HG02840 (cell line): ENCODE data around the gene C13orf46.
"Not testable (repeated sequence)": the region's sequence is repeated elsewhere in the genome, so short reads cannot be mapped to it uniquely, and the experiment has no call there.

Source experiments
- ATAC-seq: cut with Tn5 transposase; IDR thresholded peaks from one replicate; pipeline ENCODE4 v1.9.1; 2021; ENCODE audit warnings: mild to moderate bottlenecking, moderate library complexity, moderate number of reproducible peaks; ENCODE audit not compliant: unreplicated experiment, low FRiP score

Gene C13orf46

DNA sequence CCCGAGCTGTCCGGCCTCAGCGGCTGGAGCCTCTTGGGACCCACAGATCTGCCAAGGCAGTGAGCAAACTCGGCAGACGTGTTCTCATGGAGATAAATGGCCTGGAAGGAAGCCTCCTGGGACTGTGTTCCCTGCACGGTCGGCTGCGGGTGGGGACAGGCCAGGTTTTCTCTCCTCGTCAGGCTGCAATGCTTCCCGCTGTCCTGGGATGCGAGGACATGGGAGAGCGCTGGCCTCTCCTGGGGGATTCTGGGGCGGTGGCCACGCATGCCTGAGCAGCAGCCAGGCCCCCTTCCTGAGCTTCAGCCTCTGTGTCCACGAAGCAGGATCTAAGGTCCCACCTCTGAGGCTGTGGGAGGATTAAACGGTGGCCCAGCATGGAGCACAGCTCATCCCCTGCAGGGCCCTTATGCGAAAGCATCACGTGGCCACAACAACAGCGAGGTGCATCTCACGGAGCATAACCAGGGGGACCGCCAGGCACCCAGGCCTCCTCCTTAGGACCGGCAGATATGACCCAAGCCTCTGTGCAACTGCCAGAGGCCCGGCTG, 21.2 kb upstream of the C13orf46 start:
- ATAC-seq, result no peak

DNA sequence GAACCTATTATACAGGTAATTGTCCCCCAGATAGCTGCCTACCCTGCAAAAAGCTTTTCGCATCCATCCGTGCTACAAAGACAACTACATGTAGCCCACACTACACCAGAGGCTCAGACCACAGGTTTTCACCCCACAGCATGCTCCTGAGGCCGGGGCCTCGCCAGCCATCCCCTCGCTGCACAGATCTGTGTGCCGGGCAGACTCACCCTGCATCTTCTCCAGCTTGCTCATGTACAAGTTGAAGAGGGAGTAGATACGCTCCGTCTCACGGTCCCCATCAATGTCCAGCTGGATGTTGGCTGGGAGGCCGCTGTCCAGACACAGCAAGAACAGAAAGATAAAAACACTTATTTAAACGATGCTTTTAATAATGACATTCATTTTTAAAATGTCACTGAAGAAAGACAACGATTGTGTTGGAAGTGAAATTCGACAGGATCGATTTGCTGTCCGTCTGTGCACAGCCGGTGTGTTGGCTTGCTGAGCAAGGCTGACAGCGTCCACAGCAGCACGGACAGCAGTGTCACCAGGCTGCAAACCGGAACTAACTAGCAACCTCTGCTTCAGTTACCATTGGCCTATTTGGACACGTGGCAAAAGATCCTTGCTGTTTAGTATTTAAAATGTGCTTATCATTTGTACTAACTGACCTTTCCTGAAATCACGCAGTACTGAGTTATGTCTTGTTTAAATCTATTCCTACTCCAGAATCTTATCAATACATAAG, 18.6 kb upstream of the C13orf46 start:
- ATAC-seq, result no peak

DNA sequence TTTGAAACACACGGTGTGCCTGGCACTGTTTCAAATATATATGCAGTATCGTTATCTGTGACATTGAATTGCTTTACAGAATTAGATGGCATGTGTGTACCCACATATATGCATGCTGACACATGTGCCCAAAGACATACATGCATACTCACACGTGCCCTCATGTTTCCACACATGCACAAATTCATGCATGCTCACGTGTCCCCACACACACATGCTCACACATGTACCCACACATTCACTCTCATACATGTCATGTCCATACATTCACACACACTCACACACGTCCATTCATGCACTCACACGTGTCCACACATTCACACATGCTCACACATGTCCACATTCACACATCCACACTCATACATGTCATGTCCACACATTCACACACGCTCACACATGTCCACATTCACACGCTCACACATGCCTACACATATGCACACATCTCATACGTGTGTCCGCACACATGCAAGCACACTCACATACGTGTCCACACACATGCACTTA, 17.9 kb upstream of the C13orf46 start:
- ATAC-seq, result no peak

DNA sequence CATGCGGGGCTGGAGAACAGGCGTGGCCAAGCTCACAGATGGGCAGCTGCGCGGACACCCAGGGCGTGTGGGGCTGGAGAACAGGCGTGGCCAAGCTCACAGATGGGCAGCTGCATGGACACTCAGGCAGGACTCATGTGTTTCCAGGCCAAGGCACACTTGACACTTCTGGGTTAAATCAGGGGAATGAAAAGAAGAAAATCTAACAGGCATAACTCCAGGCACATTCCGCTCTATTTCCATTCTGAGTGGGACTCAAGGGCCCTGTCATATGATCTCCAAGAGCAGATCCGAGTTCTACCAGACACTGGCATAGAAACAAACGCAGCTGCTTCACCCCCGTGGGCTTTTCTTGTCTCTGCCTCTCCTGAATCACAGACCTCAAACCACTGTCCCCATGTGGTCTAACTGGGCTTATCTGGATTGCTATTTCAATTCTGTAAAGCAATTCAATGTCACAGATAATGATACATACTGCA, 17.4 kb upstream of the C13orf46 start:
- no peak for ATAC-seq

DNA sequence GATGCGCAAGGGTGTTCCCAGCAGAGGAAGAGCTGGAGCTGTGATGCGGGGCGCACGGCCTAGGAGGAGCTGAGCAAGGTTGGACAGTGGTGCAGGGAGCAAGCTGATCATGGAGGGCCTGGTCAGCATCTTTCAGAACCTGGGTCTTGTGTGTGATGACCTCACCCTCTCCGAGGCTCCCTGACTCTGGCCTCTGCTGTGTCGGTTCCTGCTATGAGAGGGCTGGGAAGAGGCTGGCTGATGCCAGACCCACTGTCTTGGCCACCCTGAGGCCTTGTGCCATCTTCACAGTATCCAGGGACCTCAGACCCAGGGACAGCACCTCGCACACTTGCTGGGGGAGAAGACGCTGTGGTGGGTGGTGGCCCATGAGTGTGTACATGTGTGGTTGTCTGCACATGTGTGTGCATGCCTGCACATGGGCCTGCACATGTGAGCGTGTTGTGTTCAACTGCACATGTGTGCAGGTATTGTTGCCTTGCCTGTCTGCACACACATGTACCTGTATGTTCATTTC, 16.5 kb upstream of the C13orf46 start:
- ATAC-seq, result no peak

DNA sequence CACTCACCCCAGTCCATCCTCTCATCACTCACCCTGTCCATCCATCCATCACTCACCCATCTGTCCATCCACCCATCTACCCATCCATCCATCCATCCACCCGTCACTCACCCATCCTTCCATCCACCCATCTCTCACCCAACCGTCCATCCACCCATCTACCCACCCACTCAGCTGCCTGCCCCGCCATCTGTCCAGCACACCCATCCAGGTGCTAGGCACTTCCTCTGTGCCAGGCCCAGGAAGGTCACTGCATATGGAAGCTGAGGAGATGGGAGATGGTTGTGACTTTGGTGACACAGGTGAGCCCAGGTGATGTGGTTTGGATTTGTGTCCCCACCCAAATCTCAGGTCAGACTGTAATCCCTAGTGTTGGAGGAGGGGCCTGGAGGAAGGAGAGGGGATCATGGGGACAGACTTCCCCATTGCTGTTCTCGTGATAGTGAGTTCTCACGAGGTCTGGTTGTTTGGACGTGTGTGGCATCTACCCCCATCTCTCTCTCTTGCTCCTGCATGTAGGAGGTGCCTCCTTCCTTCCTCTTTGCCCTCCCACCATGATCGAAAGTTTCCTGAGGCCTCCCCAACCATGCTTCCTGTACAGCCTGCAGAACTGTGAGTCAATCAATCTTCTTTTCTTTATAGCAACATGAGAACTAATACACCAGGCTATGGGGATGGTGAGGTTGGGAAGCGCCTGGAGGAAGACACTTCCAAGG, 15.9 kb upstream of the C13orf46 start:
- no peak for ATAC-seq

DNA sequence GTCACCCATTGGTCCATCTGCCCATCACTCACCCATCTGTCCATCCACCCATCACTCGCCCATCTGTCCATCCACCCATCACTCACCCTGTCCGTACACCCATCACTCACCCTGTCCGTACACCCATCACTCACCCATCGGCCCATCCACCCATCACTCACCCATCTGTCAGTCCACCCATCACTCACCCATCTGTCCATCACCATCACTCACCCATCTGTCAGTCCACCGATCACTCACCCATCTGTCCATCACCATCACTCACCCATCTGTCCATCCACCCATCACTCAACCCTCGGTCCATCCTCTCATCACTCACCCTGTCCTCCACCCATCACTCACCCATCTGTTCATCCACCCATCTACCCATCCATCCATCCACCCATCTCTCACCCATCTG, 15.0 kb upstream of the C13orf46 start:
- ATAC-seq, result not testable (repeated sequence)

DNA sequence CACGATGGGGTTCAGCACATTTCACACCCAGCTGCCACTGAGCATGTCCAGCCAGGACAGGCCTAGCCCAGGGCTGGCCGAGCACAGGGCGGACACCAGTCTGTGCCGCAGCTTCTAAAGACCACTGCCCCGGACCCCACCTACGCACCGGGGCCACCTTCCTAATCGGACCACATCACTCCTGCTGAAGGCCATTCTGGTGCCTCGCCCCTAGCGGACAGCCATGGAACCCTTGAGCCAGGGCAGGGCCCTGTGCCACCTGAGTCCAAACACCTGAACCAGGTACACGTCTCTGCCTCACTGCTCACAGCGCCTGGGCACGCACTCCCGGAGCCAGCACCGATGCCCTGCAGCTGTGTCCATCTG, 8.4 kb upstream of the C13orf46 start:
- no peak for ATAC-seq

DNA sequence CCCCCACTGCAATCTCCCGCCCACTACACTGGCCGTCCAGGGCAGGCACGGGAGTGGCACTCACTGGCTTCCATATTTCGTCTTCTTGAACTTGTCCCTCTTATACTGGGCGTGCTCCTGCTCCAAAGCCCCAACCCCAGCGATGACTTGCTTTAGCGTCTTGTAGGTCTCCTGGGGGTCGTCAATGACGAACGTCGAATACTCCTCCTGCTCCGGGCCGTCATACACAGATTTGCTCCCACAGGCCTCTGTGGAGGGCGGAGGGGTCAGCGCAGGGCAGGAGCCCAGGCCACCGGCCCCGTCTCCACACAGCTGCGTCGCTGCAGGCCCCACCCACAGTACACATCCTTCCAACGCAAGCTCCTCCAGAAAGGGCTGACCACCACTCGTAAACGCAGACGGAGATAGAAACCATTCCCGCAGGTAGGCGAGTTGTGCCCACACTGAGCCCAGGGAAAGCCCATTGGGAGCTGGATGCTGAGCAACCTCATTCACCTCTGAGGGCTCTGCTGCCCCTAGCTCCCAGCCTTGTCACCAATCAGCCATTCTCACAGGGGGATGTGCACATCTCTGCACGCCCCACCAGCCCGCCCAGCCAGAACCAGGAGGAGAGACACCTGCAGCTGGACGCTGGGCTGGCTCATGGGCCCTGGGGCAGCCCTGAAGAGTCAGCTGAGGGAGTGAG, 7.9 kb upstream of the C13orf46 start:
- ATAC-seq, result no peak

DNA sequence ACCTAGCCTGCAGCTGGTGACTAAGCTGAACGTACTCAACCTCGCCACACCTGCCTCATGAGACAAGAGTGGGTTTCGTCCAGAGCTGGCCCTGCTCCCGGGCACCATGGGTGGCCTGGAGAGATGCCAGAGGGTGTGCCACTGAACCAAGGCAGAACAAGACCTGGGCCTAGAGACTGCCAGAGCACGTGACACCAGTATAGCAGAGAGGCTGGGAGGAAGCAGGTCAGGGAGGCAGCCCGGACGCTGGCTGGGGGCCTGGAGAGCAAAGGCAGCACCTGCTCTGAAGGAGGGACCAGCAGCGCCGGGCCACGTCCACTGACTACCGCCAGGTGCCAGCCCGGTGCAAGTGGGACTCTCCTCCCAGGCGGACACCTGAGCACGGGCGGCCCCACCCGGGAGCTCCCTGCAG, 7.3 kb upstream of the C13orf46 start:
- ATAC-seq, result no peak

DNA sequence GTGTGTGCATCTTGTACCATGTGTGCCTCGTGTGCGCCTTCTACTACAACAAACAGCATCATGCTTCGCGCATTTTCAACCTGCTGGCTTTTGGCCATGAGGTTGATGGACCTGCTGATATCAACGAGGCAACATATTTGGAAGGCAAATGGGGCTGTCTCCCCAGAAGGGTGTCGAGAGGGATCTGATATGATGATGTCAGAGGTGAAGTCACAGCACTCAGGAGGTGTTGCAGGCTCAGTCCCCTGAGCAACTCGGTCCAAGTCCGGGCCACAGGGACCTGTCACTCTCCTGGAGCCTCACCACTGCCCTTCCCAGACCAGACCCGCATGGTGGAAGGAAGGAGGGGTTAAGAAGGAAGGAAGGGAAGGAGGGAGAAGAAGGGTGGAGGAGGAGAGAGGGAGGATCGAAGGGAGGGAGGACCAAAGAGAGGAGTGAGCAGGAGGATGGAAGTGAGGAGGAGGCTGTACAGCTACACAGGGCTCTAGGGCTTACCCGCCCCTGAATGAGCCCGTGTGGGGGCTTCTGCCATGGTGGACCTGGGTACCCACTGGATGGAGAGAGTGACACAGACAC, 6.7 kb upstream of the C13orf46 start:
- ATAC-seq, result no peak

DNA sequence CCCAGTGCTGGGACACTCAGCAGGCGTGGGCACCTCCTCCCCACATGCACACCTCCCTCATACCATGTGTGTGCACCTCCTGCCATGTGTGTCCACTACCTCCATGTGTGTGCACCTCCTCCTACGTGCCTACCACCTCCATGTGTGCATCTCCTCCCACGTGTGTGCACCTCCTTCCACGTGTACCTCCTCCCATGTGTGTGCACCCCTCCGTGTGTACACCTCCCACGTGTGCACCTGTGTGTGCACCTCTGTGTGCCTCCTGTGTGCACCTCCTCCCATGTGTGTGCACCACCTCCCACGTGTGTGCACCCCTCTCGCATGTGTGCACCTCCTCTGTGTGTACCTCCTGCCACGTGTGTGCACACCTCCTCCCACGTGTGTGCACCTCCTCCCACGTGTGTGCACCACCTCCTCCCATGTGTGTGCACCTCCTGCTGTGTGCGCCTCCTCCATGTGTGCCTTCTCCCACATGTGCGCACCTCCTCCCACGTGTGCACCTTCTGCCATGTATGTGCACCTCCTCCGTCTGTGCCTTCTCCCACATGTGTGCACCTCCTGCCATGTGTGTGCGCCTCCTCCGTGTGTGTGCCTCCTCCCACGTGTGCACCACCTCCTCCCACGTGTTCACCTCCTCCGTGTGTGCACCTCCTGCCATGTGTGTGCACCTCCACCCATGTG, 6.1 kb upstream of the C13orf46 start:
- no peak for ATAC-seq

DNA sequence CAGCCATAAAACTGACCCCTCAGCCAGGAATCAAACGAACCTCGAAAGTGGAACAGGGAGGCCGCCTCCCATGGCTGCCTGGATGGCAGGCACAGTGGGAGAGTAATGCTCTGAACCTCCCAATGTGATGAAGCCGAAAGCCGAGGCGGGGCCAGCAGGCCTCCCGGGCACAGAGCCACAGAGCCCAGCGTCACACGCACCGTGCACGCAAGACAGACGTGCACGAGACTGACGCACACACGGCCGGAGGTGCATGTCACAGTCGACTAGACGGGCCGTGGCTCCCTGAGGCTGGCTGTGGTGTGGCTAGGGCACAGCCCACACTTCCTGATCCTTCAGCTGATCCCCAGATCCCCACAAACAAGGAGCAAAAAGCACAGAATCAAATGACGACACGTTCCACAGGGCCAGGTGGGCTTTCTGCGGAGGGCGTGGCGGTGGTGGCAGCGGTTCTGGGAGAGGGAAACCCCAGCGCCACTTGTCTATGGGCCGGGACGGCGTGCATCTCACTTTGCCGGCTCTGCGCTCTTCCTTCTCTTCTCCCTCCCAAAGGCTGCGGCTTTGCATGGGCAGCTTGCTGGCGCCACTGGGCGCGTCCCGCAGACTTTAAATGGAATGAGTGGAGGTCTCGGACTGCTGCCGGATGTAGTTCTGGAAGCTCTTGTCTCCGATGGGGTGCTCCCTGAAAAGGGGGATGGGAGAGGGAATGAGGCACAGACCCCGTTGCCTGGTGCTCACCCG, 5.0 kb upstream of the C13orf46 start:
- ATAC-seq, result no peak

DNA sequence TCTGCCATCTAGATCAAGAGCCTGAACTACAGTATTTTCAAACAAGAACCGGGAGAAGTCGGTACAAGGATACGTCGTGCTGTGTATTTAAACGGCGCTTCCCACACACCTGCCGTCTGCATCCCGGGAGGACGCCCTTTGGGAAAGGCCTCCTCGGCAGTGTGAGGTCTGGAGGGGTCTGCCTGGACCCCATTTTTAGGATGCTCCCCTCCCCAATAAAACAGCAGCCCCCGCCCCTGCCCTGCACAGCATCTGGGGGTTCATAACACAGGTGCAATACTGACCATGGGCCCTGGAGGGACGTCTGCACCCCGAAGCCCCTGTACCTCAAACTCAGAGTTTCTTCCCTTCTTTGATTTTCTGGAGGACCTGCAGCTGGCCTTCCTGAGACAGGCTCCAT, 4.1 kb upstream of the C13orf46 start:
- ATAC-seq, result no peak

DNA sequence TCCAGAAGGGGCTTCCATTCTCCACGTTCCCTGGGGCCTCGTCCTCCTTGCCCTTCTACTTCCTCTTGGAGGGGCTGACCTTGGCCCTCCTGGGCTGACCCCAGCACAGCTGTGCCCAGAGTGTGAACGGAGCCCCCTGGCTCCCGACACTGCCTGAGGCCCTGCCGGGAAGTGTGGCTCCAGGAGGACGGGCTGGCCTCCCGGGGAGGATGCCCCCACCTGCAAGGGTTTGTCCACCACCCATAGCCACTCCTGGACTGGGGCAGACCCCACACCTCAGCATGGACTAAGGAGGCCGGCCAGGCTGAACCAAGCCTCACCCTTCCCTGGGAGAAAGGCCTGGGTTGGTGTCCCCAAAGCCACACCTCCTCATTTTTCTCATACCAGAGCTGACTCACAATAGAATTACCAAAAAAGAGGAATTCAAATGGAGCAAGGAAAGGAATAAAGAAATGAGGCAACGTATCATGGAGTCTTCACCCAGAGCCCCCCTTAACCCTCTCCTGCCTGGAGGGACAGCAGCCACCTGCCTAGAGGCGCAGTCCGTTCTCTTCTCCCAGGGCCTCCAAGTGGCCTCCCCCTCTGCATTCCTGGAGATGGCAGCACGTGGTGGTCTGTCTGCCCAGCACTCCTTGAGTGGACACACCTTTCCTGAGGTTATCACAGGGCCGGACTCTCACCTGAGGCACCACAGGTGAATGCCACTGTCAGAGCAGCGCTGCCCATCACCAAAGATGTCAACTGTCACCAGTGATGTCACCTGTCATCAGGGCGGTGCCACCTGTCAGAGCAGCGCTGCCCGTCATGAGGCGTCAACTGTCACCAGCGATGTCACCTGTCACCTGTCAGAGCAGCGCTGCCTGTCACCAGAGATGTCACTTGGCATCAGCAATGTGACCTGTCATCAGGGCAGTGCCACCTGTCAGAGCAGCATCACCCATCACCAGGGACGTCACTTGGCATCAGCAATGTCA, 3.1 kb upstream of the C13orf46 start:
- ATAC-seq, result no peak

DNA sequence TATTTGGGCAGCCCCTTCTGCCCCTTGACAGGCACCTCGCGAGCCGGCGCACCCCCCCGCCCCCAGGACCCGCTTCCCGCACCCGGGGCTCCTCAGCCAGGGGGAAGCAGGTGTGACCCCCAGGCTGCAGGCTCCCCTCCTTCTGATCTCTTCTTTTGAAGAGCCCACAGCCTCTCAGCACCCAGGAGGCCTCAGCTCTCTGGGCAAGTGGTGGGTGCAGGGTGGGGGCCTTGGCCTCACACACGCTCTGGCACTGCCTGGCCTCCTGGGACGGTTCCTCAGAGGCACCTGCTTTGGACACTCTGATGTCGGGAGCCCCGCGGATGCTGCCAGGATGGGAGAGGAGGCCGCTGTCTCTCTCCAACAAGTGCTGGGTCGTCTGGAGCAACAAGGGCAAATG, 1.5 kb upstream of the C13orf46 start:
- ATAC-seq, result no peak

DNA sequence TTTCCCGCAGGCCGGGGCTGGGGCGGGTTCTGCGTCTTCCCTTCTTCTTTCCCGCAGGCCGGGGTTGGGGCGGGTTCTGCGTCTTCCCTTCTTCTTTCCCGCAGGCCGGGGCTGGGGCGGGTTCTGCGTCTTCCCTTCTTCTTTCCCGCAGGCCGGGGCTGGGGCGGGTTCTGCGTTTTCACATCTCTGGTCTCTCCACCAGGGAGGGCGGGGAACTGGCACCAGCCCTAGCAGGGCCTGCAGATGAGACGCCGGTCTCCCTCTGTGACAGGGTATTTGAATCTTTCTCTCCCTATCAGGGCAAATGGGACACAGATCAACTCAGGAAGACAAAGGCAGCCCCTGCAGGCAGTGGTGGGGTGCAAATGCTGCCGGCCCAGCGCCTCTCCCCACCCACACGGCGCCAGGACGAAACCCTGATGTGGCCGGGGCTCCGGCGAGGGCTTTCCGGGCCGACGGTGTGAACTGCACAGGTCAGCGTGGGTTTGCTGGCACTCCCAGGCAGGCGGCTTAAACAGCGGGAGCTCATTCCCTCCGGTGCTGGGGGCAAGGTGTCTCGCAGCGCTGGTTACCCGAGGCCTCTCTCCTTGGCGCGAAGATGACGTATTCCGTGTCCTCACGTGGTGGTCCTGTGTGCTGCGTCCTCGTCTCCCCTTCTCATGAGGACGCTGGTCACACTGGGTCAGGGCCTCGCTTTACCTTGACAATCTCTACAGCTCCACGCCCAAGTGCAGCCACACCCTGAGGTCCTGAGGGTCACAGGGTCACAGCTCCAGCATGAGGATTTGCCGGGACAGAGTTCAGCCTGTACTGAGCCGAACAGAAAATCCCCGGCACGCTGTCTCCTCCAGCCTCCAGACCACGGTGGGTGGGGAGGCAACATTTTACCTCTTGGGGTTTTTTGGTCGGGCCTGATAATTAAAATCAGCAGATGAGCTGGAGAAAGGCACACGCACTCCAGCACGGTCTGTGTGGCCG, 717 bp upstream of the C13orf46 start:
- no peak for ATAC-seq
